Effector memory CD4-positive, alpha-beta T cell (primary cell): Measurements from ENCODE around the gene CD93.

Experiments
- DNase-seq, 3 donors: peaks; one replicate each; pipeline ENCODE4 v3.0.0-alpha.2; 2020
- H3K27ac ChIP-seq: 2 replicates; pipeline ENCODE4 v1.7.0; 2013; ENCODE audit warnings: mild to moderate bottlenecking, low read length, moderate library complexity; ENCODE audit not compliant: insufficient read depth, poor library complexity, severe bottlenecking
- H3K27me3 ChIP-seq: replicated peaks from 2 replicates; pipeline ENCODE4 v1.7.0; 2013; ENCODE audit warnings: mild to moderate bottlenecking, low read length; ENCODE audit not compliant: insufficient read depth, control insufficient read depth, poor library complexity, severe bottlenecking
- H3K36me3 ChIP-seq: 2 replicates; pipeline ENCODE4 v1.7.0; 2013; ENCODE audit warnings: mild to moderate bottlenecking, low read length, moderate library complexity; ENCODE audit not compliant: control insufficient read depth, insufficient read depth
- H3K4me1 ChIP-seq: 2 replicates; pipeline ENCODE4 v1.7.0; 2013; ENCODE audit warnings: low read length, mild to moderate bottlenecking; ENCODE audit not compliant: control insufficient read depth, insufficient read depth, poor library complexity, severe bottlenecking
- H3K4me3 ChIP-seq: 2 replicates; pipeline ENCODE4 v1.7.0; 2013; ENCODE audit warnings: low read length, low read depth, mild to moderate bottlenecking; ENCODE audit not compliant: insufficient read depth, poor library complexity, severe bottlenecking
- H3K9me3 ChIP-seq: 2 replicates; pipeline ENCODE4 v1.7.0; 2013; ENCODE audit warnings: mild to moderate bottlenecking, low read length, moderate library complexity; ENCODE audit not compliant: control insufficient read depth

The CD93 gene

DNA sequence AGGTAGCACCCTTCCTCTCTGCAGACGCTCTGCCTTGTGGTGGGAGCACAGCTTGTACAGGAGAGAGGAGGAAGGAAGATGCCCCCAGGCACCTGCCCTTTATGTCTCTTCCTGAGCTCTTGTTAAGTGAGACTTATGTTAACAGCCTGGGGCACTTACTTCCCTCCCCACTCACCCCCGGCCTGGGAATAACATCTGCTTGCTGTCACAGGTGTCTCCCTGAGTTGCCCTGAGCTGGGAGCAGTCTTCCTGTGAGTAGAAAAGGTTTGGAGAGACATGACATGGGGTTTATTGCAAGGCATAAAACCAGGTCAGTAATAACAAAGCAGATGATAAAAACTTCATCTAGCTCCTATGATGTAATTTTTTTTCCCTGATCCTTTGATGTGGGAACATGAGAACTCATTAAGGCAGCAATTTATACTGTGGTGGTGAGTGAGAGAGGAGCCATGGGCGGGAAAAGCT, 49.1 kb downstream of the CD93 start:
- no peaks in the 10 kb centered on the region for H3K36me3 ChIP-seq
- H3K9me3 ChIP-seq, result no peaks in the 10 kb centered on the region
- no peaks in the 10 kb centered on the region for H3K4me1 ChIP-seq
- H3K27ac ChIP-seq, result no peak overlapping the region
- DNase-seq, result no peak
- H3K4me3 ChIP-seq, result no peak overlapping the region
- no peaks in the 10 kb centered on the region for H3K27me3 ChIP-seq

DNA sequence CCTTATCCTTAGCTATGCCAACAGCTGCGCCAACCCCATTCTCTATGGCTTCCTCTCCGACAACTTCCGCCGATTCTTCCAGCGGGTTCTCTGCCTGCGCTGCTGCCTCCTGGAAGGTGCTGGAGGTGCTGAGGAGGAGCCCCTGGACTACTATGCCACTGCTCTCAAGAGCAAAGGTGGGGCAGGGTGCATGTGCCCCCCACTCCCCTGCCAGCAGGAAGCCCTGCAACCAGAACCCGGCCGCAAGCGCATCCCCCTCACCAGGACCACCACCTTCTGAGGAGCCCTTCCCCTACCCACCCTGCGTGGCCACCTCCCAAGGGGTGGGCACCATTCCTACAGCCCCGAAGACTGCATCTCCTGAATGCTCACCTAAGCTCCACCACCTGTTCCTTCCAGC, 49.8 kb downstream of the CD93 start:
- DNase-seq, result no peak
- Histone ChIP-seq H3K9me3 (no peaks in the 10 kb centered on the region), H3K4me1 (no peaks in the 10 kb centered on the region), H3K36me3 (no peaks in the 10 kb centered on the region), H3K27me3 (no peaks in the 10 kb centered on the region), H3K27ac (no peak overlapping the region), H3K4me3 (no peak overlapping the region)

DNA sequence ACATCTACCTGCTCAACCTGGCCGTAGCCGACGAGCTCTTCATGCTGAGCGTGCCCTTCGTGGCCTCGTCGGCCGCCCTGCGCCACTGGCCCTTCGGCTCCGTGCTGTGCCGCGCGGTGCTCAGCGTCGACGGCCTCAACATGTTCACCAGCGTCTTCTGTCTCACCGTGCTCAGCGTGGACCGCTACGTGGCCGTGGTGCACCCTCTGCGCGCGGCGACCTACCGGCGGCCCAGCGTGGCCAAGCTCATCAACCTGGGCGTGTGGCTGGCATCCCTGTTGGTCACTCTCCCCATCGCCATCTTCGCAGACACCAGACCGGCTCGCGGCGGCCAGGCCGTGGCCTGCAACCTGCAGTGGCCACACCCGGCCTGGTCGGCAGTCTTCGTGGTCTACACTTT, 50.4 kb downstream of the CD93 start:
- H3K27ac ChIP-seq, result no peak overlapping the region
- H3K4me1 ChIP-seq, result no peaks in the 10 kb centered on the region
- H3K36me3 ChIP-seq, result no peaks in the 10 kb centered on the region
- DNase-seq, result no peak
- H3K9me3 ChIP-seq, result no peaks in the 10 kb centered on the region
- H3K27me3 ChIP-seq, result no peaks in the 10 kb centered on the region
- H3K4me3 ChIP-seq, result no peak overlapping the region

DNA sequence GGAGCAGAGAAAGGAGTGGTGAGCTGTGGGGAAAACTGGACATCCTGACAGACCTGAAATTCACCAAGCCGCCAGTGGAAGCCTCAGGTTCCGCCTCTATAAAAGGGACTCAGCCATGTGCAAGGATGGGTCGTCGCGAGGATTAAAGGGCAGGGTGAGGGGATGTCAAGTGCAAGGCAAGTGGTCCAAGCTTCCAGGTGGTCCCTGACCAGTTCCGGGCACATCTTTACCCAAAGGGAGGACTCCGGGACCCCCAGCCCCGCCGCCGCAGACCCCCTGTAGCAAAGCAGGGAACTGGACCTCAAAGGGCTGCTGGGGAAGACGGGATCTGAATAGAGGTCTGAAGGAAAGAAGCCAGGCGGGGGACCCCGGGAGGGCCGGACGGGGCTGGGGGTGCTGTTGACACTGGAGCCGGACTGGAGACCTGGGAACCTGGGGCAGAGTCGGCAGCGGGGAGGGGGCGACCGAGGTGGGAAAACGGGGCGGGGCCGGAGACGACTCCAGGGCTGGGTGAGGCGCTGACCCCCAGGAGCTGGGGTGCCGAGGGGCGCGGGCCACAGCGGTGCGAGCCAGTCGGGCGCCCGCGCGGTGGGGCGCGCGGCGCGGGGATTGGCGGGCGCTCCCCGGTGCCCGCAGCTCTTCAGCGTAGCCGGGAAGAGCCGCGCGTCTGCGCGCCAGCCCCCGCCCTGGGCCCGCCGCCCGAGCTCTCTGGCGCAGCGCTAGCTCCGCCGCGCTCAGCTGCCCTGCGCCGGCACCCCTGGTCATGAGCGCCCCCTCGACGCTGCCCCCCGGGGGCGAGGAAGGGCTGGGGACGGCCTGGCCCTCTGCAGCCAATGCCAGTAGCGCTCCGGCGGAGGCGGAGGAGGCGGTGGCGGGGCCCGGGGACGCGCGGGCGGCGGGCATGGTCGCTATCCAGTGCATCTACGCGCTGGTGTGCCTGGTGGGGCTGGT, 51.1 kb downstream of the CD93 start, which contains the start of gene SSTR4:
Gene SSTR4, plus strand, starts transcription at position 592 of the 951 bp plus-strand sequence. Its CDS starts 172 bp downstream, at position 764.
- no peak for DNase-seq
- Histone ChIP-seq H3K4me3 (no peak within 1 kb of the TSS), H3K36me3 (no peaks in the 10 kb centered on the region), H3K27me3 (no peaks in the 10 kb centered on the region), H3K9me3 (no peaks in the 10 kb centered on the region), H3K4me1 (no peaks in the 10 kb centered on the region), H3K27ac (no peak within 1 kb of the TSS)

DNA sequence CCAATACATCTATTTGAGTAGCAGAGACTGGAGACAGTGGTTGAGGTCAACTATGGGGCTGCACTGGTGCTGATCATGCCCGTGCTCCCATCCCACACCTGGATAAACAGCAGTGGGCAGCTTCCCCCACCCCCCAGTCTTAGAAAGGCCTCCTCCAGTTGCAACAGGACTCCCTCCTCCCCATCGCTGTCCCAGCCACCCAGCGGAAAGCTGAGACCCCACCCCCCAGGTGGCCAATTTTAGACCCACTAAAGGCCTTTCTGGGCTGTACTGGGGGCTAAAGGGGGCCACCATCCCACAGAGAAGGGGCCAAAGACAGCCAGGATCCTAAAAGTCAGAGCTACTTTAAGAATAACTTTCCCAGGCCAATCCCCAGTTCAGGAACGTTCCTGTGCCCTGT, 52.2 kb downstream of the CD93 start:
- Histone ChIP-seq H3K4me1 (no peaks in the 10 kb centered on the region), H3K36me3 (no peaks in the 10 kb centered on the region), H3K9me3 (no peaks in the 10 kb centered on the region), H3K4me3 (no peak overlapping the region), H3K27me3 (no peaks in the 10 kb centered on the region), H3K27ac (no peak overlapping the region)
- no peak for DNase-seq

DNA sequence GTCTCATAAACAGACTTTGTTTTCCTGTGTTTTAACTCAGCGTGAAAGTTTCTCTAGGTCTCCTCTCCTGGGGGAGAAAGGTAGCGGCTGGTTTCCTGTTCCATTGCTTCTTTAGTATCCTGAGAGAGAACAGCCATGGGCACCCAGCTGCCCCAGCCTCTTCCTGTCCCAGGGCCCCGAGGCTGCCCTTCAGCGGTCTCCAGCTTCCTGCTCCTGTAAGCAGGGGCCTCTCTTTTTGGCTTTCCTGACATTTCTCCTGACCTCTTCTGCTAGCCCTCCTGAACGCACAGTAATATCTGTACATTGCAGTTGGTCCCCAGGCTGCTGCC, 53.4 kb downstream of the CD93 start:
- H3K27me3 ChIP-seq, result no peaks in the 10 kb centered on the region
- H3K4me3 ChIP-seq, result no peak overlapping the region
- no peaks in the 10 kb centered on the region for H3K36me3 ChIP-seq
- H3K27ac ChIP-seq, result no peak overlapping the region
- H3K9me3 ChIP-seq, result no peaks in the 10 kb centered on the region
- H3K4me1 ChIP-seq, result no peaks in the 10 kb centered on the region
- DNase-seq, result no peak

DNA sequence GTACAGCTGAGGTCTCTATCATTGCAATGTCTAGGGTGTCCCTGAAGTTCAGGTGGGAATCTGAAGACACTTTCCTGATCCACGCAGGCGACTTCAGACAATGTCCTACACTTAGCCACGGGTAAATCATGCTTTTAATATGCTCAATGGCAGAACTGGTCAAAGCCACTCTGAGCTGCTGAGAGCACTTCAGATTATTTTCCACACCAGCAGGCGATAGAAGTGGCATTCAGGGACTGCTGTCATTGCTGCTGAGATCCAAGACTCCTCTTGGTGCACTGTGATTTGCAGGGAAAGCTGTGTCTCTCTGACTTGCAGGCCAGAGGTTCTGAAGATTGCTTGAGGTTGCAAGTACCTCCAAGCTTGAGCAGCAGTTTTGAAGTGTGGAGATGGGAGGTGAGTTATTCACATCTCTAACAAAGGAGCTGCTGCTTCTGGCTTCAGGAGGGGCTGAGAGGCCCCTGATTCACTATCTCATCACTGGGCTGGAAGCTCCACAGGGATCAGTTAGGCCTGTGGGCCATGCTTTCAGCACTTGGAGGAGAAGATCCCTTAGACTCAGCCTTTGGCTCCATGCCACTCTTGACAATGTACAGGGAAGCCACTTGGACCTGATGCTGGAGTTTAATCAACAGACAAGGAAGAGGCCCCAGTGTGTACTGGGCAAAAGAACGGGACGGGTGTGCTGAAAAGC, 53.9 kb downstream of the CD93 start:
- Histone ChIP-seq H3K4me1 (no peaks in the 10 kb centered on the region), H3K27me3 (no peaks in the 10 kb centered on the region), H3K4me3 (no peak overlapping the region)

DNA sequence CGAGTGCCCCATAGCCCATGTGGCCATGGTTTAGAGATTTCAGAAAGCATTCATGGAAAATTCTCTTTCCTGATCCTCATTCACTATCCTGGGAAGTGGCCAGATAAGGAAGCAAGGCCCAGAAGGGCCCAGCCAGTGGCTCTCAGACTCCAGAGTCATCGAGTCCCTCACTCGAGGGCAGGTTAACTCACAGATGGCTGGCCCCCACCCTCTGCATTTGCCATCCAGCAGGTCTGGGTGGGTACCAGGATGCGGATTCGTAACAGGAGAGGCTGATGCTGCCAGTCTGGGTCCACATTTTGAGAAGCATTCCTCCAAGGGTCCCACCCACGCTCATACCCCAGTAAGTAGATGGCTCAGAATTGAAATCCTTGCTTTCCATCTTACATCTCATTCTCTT, 54.8 kb downstream of the CD93 start:
- Histone ChIP-seq H3K9me3 (no peaks in the 10 kb centered on the region), H3K27ac (no peak overlapping the region), H3K4me1 (no peaks in the 10 kb centered on the region), H3K27me3 (no peaks in the 10 kb centered on the region), H3K4me3 (no peak overlapping the region), H3K36me3 (no peaks in the 10 kb centered on the region)
- no peak for DNase-seq

More for the DNA sequence above, 53.9 kb downstream of the CD93 start:
- Histone ChIP-seq H3K27ac (no peak overlapping the region), H3K9me3 (no peaks in the 10 kb centered on the region), H3K36me3 (no peaks in the 10 kb centered on the region)
- DNase-seq, result no peak
